Heart left ventricle (tissue), 16 donors: ENCODE measurements around the gene WDR88. TPM values are rescaled to one million over a fixed set of nuclear protein-coding genes. Genes with fewer than 3 reads are reported as not detected.

Experiments used
- ATAC-seq, 4 donors: fragments of 200-7000 bp; cut with Tn5 transposase; one replicate each; pipeline ENCODE4 v1.9.1; 2020 to 2022; ENCODE audit warnings: moderate library complexity in 4 of 4, mild to moderate bottlenecking in 3 of 4, moderate number of reproducible peaks in 1 of 4
- DNase-seq, 5 donors: peaks; one replicate each; pipeline ENCODE4 v3.0.0-alpha.2; 2020
- H3K27ac ChIP-seq, 12 donors: fragments of 200-600 bp; sonication (generic) in 4 of 12; one replicate each; pipeline versions ENCODE4 v1.5.0 to v1.8.0; 2016 to 2022; ENCODE audit warnings: mild to moderate bottlenecking in 2 of 12
- H3K27me3 ChIP-seq, 9 donors: fragments of 200-600 bp; sonication (generic) in 2 of 9; one replicate each; pipeline versions ENCODE4 v1.5.1 to v1.8.0; 2016 to 2022; ENCODE audit warnings: mild to moderate bottlenecking in 3 of 9
- H3K36me3 ChIP-seq, 9 donors: fragments of 200-600 bp; sonication (generic) in 2 of 9; one replicate each; pipeline versions ENCODE4 v1.5.0 to v1.8.0; 2018 to 2022; ENCODE audit warnings: mild to moderate bottlenecking in 2 of 9
- H3K4me1 ChIP-seq, 12 donors: fragments of 200-600 bp; sonication (generic) in 4 of 12; one replicate each; pipeline versions ENCODE4 v1.5.0 to v1.8.0; 2016 to 2022; ENCODE audit warnings: mild to moderate bottlenecking in 3 of 12
- H3K4me3 ChIP-seq, 12 donors: fragments of 200-600 bp; sonication (generic) in 4 of 12; one replicate each; pipeline versions ENCODE4 v1.5.0 to v1.8.0; 2017 to 2022; ENCODE audit warnings: mild to moderate bottlenecking in 9 of 12, moderate library complexity in 4 of 12
- H3K9me3 ChIP-seq, 12 donors: fragments of 200-600 bp; sonication (generic) in 4 of 12; one replicate each; pipeline versions ENCODE4 v1.5.0 to v1.8.0; 2016 to 2022; ENCODE audit warnings: mild to moderate bottlenecking in 1 of 12
- CTCF ChIP-seq, 12 donors: fragments of 200-600 bp; sonication (generic) in 4 of 12; IDR thresholded peaks; one replicate each; pipeline versions ENCODE4 v1.5.0 to v1.8.0; 2018 to 2022; ENCODE audit warnings: antibody characterized with exemption in 12 of 12, mild to moderate bottlenecking in 5 of 12
- POLR2A ChIP-seq, 2 donors: fragments of 450-650 bp; IDR thresholded peaks; one replicate each; pipeline ENCODE4 v1.6.1; 2017; ENCODE audit warnings: antibody characterized with exemption in 2 of 2, mild to moderate bottlenecking in 2 of 2, moderate library complexity in 2 of 2
- WGBS, 4 donors: extraction: QIAGEN DNeasy Blood & Tissue Kit in 2 of 4; methylation state at CpG; one replicate each; pipeline versions ENCODE4 v1.1.5 to v1.1.7; 2013 to 2018; 5-methylcytosine and 5-hydroxymethylcytosine counted together
- intact Hi-C, 10 donors: fragments of 100-400 bp; cut with DNase I; formaldehyde crosslinking; loops; one replicate each; pipeline versions ENCODE4 v1.11.1 to v1.14.2; 2022
- polyA plus RNA-seq, 2 donors: library from polyadenylated mRNA; stranded (reverse); fragments of 200-250 nt; gene quantifications; one replicate each; pipeline ENCODE4 v1.2.3, GENCODE V29; 2013
- total RNA-seq, 9 donors: library from RNA; depleted of rRNA in 2 of 9; stranded (reverse); fragments of >200 nt in 2 of 9; fragmentation: NEBNext Ultra II Directional in 3 of 9; extraction: Animal tissue kit (Norgen Biotek cat#: 25700) in 3 of 9; gene quantifications; one replicate each; pipeline versions ENCODE4 v1.1.0 to v1.2.4, GENCODE V29; 2016 to 2023
- donor health status: ischemic (EF 13 %, LVEDD 7.1; RV severe dilation, severe dysfunction).
- donor health status: healthy with polysubstance abuse.
- donor health status: DM: no; HTN: yes; CAD: no.
- donor health status: DM: no; HTN: no; CAD: no.
- donor health status: ischemic (EF 25% LVEDD 6.9; RV normal size, moderate dysfunction).
- donor health status: ischemic (EF 25% LVEDD 5.7; RV mildly dilated, moderate dysfunction).
- donor health status: healthy.
- donor health status: DM: yes; HTN: yes; CAD: no.
- donor health status: ischemic (EF 35%, LVEDD 5.7; RV mildly dilated, moderate dysfunction).
- donor health status: nonischemic (EF 11% LVEDD 7.7; RV severe dilation, severe dysfunction).
- donor health status: DM: yes; HTN: yes; CAD: no.
- donor health status: PGD.
- donor health status: ischemic (EF 29% LVEDD 5.4; RV normal size, mild dysfunction).
- donor health status: nonischemic (EF 23%, LVEDD 6.1; RV moderate dilation, normal function).

Gene WDR88
- total and polyA plus RNA-seq, 11 donors: 0.16 TPM; not detected in 10

- 77 to 89% (median 83%) methylated on average over 5 to 6 of the region's 6 CpGs for WGBS, 4 donors
- H3K4me1 ChIP-seq: peaks cover 0 to 20% (median 7%) of the 10 kb centered on the region in 12 donors
- intact Hi-C loops: no loop called here
- H3K4me3 ChIP-seq: no peak overlapping the region
- no peak overlapping the region for H3K27ac ChIP-seq
- ATAC-seq (no peak), DNase-seq (peak in 2 of 5 donors; percentile 10 to 16)
- H3K9me3 ChIP-seq: no peaks in the 10 kb centered on the region
- peaks cover 0 to 4% (median 0%) of the 10 kb centered on the region in 9 donors for H3K27me3 ChIP-seq
- TF ChIP-seq CTCF (IDR thresholded peaks at IDR 0.05) (no peak), POLR2A (IDR thresholded peaks at IDR 0.05) (no peak)
- no peaks in the 10 kb centered on the region for H3K36me3 ChIP-seq
Measured at GRCh38 chr19:33191501-33191900, 59.6 kb downstream of the WDR88 start.

GRCh38 chr19:33192010-33192409 lies 60.1 kb downstream of the WDR88 start:
- peaks cover 0 to 5% (median 0%) of the 10 kb centered on the region in 9 donors for H3K36me3 ChIP-seq
- intact Hi-C loops: no loop called here
- H3K9me3 ChIP-seq: no peaks in the 10 kb centered on the region
- WGBS, 4 donors: 61 to 69% (median 67%) methylated on average over 7 of the region's 7 CpGs
- ATAC-seq: no peak
- TF ChIP-seq POLR2A (IDR thresholded peaks at IDR 0.05) (no peak), CTCF (IDR thresholded peaks at IDR 0.05) (peak in 3 of 12 donors; percentile 7 to 19 (median 12))
- no peak overlapping the region for H3K27ac ChIP-seq
- peaks cover 0 to 4% (median 0%) of the 10 kb centered on the region in 9 donors for H3K27me3 ChIP-seq
- H3K4me1 ChIP-seq: peaks cover 0 to 20% (median 7%) of the 10 kb centered on the region in 12 donors
- no peak overlapping the region for H3K4me3 ChIP-seq
- DNase-seq: peak in 3 of 5 donors; percentile 3 to 22 (median 5)

- no peak for ATAC-seq
- 77 to 87% (median 83%) methylated on average over 8 of the region's 8 CpGs for WGBS, 4 donors
Measured at GRCh38 chr19:33193269-33193864, 61.5 kb downstream of the WDR88 start.

More at GRCh38 chr19:33193269-33193864, 61.5 kb downstream of the WDR88 start:
- H3K27ac ChIP-seq: no peak overlapping the region
- H3K4me1 ChIP-seq: peaks cover 0 to 20% (median 7%) of the 10 kb centered on the region in 12 donors
- H3K36me3 ChIP-seq: peaks cover 0 to 9% (median 0%) of the 10 kb centered on the region in 9 donors
- intact Hi-C loops: no loop called here
- H3K27me3 ChIP-seq: peaks cover 0 to 4% (median 0%) of the 10 kb centered on the region in 9 donors
- TF ChIP-seq CTCF (IDR thresholded peaks at IDR 0.05) (no peak), POLR2A (IDR thresholded peaks at IDR 0.05) (no peak)
- no peaks in the 10 kb centered on the region for H3K9me3 ChIP-seq
- peak overlapping the region in 8 of 12 donors; percentile 15 to 87 (median 39) for H3K4me3 ChIP-seq
- peak in 3 of 5 donors; percentile 11 to 19 (median 18) for DNase-seq
